ENCODE measurements around the gene ASIC5.
"Not testable (repeated sequence)": the region's sequence is repeated elsewhere in the genome, so short reads cannot be mapped to it uniquely, and the experiment has no call there.

Gene ASIC5

GRCh38 chr4:155800685-155801343 lies 65.3 kb downstream of the ASIC5 start:
- no peak for DNase-seq (ENCODE audit: low spot score)

GRCh38 chr4:155799794-155800123 lies 66.3 kb downstream of the ASIC5 start:
- DNase-seq (ENCODE audit: low spot score): no peak

GRCh38 chr4:155799116-155799793 lies 66.8 kb downstream of the ASIC5 start:
- no peak for DNase-seq (ENCODE audit: low spot score)

GRCh38 chr4:155797581-155797980 lies 68.5 kb downstream of the ASIC5 start:
- DNase-seq (ENCODE audit: low spot score): not testable (repeated sequence)

GRCh38 chr4:155795991-155796390 lies 70.1 kb downstream of the ASIC5 start:
- DNase-seq (ENCODE audit: low spot score): no peak

GRCh38 chr4:155794589-155795236 lies 71.4 kb downstream of the ASIC5 start:
- no peak for DNase-seq (ENCODE audit: low spot score)

GRCh38 chr4:155789982-155790381 lies 76.1 kb downstream of the ASIC5 start:
- DNase-seq (ENCODE audit: low spot score): no peak

GRCh38 chr4:155789391-155789790 lies 76.7 kb downstream of the ASIC5 start:
- no peak for DNase-seq (ENCODE audit: low spot score)

- no peak for DNase-seq (ENCODE audit: low spot score)
Measured at GRCh38 chr4:155787113-155787710, 78.9 kb downstream of the ASIC5 start.

- no peak for DNase-seq (ENCODE audit: low spot score)
Measured at GRCh38 chr4:155785828-155786227, 80.2 kb downstream of the ASIC5 start.

- DNase-seq (ENCODE audit: low spot score): no peak
Measured at GRCh38 chr4:155784637-155785036, 81.4 kb downstream of the ASIC5 start.

GRCh38 chr4:155781249-155781831 lies 84.7 kb downstream of the ASIC5 start:
- DNase-seq (ENCODE audit: low spot score): no peak

- no peak for DNase-seq (ENCODE audit: low spot score)
Measured at GRCh38 chr4:155780775-155781174, 85.3 kb downstream of the ASIC5 start.
